ENCODE results near the gene DSC1.

DSC1 gene

DNA sequence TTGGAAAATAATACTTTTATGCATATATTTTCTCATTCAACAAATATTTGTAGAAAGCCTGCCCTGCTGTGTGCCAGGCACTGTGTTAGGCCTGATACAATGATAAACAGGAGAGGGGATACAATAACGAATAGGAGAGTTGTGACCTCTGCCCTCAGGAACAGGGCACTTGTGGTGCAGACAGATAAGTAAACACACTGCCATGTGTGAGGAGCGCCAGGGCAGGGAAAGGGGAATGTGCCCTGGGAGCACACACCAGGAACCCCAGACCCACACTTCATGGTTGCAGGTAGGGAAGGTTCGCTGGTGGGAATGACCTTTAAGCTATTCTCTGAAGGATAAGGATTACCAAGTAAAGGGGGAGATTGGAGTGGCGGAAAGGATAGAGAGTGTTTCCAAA, 42.2 kb upstream of the DSC1 start:
- TF ChIP-seq, protein P1, sequence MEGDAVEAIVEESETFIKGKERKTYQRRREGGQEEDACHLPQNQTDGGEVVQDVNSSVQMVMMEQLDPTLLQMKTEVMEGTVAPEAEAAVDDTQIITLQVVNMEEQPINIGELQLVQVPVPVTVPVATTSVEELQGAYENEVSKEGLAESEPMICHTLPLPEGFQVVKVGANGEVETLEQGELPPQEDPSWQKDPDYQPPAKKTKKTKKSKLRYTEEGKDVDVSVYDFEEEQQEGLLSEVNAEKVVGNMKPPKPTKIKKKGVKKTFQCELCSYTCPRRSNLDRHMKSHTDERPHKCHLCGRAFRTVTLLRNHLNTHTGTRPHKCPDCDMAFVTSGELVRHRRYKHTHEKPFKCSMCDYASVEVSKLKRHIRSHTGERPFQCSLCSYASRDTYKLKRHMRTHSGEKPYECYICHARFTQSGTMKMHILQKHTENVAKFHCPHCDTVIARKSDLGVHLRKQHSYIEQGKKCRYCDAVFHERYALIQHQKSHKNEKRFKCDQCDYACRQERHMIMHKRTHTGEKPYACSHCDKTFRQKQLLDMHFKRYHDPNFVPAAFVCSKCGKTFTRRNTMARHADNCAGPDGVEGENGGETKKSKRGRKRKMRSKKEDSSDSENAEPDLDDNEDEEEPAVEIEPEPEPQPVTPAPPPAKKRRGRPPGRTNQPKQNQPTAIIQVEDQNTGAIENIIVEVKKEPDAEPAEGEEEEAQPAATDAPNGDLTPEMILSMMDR (IDR thresholded peaks at IDR 0.05): no peak

DNA sequence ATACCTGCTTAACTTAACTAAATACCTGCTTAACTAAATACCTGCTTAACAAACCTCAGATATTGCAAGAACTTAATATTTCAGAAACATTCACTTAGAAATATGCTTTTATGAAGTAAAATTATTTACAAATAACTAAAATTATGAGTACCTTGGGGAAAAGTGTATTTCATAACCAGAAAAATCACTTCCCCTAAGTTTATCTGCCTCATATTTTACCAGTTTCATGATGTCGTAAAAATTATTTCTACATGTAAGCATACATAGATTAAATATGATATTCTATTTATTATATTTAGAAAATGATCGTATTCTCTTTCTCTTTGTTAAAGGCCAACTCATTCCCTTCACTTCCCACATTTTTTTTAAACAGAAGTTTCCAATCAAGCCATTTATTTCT, 41.5 kb upstream of the DSC1 start:
- TF ChIP-seq, protein P1 (IDR thresholded peaks at IDR 0.05): no peak

DNA sequence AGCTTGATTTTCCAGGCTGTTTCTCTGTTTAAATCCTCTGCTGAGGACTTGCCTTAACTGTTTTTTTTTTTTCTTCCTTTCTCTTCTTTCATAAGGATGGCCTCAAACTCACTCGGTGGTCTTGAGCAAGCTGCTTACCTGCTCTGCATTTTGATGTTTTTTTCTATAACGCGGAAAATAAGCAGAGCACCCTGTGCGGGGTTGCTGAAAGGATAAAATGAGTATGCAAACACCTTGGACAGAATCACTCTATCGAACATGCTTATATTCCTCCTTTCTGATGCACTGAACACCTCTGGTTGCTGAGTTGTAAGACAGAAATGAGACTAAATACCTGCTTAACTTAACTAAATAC, 41.1 kb upstream of the DSC1 start:
- TF ChIP-seq, protein P1 (IDR thresholded peaks at IDR 0.05): no peak

DNA sequence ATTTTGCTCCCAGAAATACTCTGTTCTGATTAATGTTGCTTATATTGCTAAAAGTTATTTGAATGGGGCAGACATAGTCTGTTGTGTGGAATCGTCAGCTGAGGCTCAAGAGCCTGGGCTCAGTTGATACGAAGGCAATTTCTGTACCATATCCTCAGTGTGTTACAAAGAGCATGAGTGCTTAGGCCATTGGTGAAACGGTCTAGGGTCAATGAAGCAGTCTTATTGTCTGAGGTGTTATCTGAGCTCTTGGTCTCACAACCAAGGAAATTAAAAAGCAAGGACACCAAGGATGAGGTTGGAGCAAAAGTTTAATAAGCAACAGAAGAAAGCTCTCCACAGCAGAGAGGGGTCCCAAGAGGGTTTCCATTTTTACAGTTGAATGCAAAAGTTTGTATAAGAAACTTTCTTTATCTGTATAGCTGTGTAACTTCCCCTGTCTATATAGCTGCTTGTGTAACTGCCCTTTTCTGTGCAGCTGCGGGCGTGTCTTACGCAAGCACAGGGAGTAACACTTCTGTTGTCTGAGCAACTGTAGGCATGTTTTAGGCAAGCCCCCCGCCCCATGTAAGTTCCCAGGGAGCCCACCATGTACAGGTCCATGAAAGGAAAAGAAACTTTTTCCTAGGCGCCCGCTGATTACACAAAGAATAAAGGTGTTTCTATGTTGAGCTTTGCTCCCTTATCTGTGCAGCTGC, 40.6 kb upstream of the DSC1 start:
- TF ChIP-seq, protein P1 (IDR thresholded peaks at IDR 0.05): no peak

DNA sequence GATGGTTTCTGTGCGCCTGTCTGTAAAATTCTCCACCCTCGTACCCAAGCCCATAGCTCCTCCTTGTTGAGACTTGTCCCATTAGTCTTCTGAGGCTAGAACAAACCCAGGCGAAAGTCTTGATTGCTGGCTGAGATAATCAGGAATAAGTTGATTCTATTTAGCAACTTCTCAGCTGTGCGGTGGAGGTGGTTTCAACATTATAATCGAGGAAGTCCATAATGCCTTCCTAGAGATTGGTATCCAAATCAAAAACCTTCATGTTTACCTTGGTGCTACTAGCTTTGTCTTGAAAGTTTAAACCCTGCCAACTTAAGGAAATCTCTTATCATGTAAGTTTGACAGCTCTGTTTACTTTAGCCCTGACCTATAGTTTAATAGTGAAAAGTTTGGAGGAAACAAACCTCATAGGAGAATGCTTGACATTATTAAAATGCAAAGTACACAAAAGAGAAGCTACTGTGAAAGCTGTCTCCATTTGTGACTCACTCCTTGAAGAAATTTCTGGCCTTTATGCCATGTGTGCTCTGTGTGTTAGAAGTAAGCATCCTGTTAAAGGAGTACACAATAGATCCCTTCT, 36.6 kb upstream of the DSC1 start:
- TF ChIP-seq, protein P1 (IDR thresholded peaks at IDR 0.05): no peak

DNA sequence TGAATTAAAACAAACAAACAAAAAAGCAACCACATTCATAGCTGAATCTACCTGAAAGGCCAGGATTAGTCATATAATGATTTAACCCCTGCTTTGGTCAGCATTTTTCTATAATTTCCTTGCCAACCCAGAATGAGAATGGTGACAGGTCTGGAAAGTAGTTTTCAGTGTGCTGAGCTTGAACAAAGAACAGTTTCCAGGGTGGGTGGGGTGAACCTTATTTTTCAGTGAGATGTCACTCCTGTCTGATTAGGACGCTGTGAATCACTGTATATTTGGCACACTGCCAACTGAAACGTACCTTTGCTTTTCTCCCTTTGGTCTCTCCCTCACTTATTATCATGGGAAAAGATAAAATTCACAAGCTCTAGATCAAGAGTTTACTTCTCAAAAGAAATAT, 35.0 kb upstream of the DSC1 start:
- TF ChIP-seq, protein P1 (IDR thresholded peaks at IDR 0.05): no peak

DNA sequence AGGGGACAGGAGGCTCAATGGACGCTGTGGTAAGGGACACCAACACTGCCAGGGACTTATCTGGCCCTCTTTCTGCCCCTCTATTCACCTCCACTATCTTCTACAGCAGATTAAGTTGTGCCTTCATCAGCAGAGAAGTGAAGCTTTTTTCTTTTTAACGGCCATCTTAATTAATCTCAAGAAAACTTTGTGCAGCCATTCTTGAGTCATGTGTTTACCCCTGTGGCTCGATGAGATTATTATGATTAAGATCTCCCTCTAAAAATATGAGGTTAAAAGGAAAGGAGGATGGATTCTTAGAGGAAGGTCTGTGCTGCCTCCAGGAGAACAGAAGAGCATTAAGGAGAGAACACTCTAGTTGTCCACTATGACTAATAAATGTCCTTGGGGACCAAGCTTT, 32.4 kb upstream of the DSC1 start:
- TF ChIP-seq, protein P1 (IDR thresholded peaks at IDR 0.05): no peak
